GM19099 (cell line): ENCODE results near the gene GAS2L2.

Source experiments
- POLR2A ChIP-seq: IDR thresholded peaks from 3 replicates; pipeline ENCODE4 v1.6.1; 2011; ENCODE audit warnings: low read depth; ENCODE audit not compliant: insufficient read length; ENCODE audit errors: extremely low read depth

GAS2L2 gene

GRCh38 chr17:35784895-35785294 lies 31.9 kb upstream of the GAS2L2 start:
- TF ChIP-seq POLR2A: no peak

GRCh38 chr17:35780950-35781349 lies 27.9 kb upstream of the GAS2L2 start:
- TF ChIP-seq POLR2A: no peak

- TF ChIP-seq POLR2A: no peak
Observed at GRCh38 chr17:35778641-35779196, 25.7 kb upstream of the GAS2L2 start.

GRCh38 chr17:35775583-35775982 lies 22.5 kb upstream of the GAS2L2 start:
- TF ChIP-seq POLR2A: no peak

- no peak for TF ChIP-seq POLR2A
Observed at GRCh38 chr17:35775039-35775438, 22.0 kb upstream of the GAS2L2 start.

GRCh38 chr17:35774499-35774898 lies 21.5 kb upstream of the GAS2L2 start:
- TF ChIP-seq POLR2A: no peak

- no peak for TF ChIP-seq POLR2A
Observed at GRCh38 chr17:35773679-35774425, 20.8 kb upstream of the GAS2L2 start.

GRCh38 chr17:35773129-35773528 lies 20.1 kb upstream of the GAS2L2 start:
- no peak for TF ChIP-seq POLR2A

GRCh38 chr17:35769895-35770486 lies 17.0 kb upstream of the GAS2L2 start:
- no peak for TF ChIP-seq POLR2A

GRCh38 chr17:35768797-35769196 lies 15.8 kb upstream of the GAS2L2 start:
- TF ChIP-seq POLR2A: no peak

GRCh38 chr17:35766903-35767510 lies 14.0 kb upstream of the GAS2L2 start:
- TF ChIP-seq POLR2A: no peak

- no peak for TF ChIP-seq POLR2A
Observed at GRCh38 chr17:35766489-35766877, 13.4 kb upstream of the GAS2L2 start.

- no peak for TF ChIP-seq POLR2A
Observed at GRCh38 chr17:35765756-35766488, 12.9 kb upstream of the GAS2L2 start.

- TF ChIP-seq POLR2A: no peak
Observed at GRCh38 chr17:35765086-35765710, 12.2 kb upstream of the GAS2L2 start.
